ENCODE measurements around the gene CH25H.

- TF ChIP-seq EZH2phosphoT487 (IDR thresholded peaks at IDR 0.05; ENCODE audit: insufficient read depth, low read depth): no peak
- no peak for TF ChIP-seq EZH2 (IDR thresholded peaks at IDR 0.05; ENCODE audit: insufficient read depth, poor library complexity, severe bottlenecking)
Observed at GRCh38 chr10:89241026-89241425, 33.9 kb upstream of the CH25H start.

Data from GM23248 (cell line).